ENCODE measurements around the gene PPP2R5B. TPM values are rescaled to one million over a fixed set of nuclear protein-coding genes. Genes with fewer than 3 reads are reported as not detected.

The PPP2R5B gene
- total RNA-seq, 1 experiment from 2014 or later = 8.7 TPM

- no peaks in the 10 kb centered on the region for H3K9me3 Mint-ChIP-seq
- H3K4me1 Mint-ChIP-seq = peaks cover 20% of the 10 kb centered on the region
- peak overlapping the region; percentile 98; the same call in 1 of the 2 replicates for H3K4me3 Mint-ChIP-seq
- CTCF ChIA-PET = interaction anchor here (7.1 to 22.9 kb wide), 2 partner anchors 8 to 33 kb away, joined by 104 to 372 read pairs; partner anchors contain the start of gene CDC42BPG
- H3K36me3 Mint-ChIP-seq = no peaks in the 10 kb centered on the region
- no peak for TF ChIP-seq CREM (CRISPR knock-in tag; IDR thresholded peaks at IDR 0.05)
- no peak for TF ChIP-seq GRHL2 (CRISPR knock-in tag; IDR thresholded peaks at IDR 0.05; ENCODE audit: insufficient replicate concordance, severe bottlenecking)
- no peak for TF ChIP-seq TCF7 (CRISPR knock-in tag; IDR thresholded peaks at IDR 0.05; ENCODE audit: low read depth)
- TF ChIP-seq HMGA2 (CRISPR knock-in tag; IDR thresholded peaks at IDR 0.05) = no peak
- POLR2A ChIA-PET = interaction anchor here (0.6 kb wide), 1 partner anchor 15 kb away, joined by 4 read pairs; no protein-coding TSS in a partner anchor
- peaks cover 7% of the 10 kb centered on the region for H3K27me3 Mint-ChIP-seq (ENCODE audit: low read depth)
- DNase-seq (ENCODE audit: low spot score) (no peak), ATAC-seq (no peak)
- no peak overlapping the region for H3K27ac Mint-ChIP-seq
Observed at GRCh38 chr11:64880240-64881001, 44.1 kb upstream of the PPP2R5B start.

GRCh38 chr11:64881476-64881875, 43.0 kb upstream of the PPP2R5B start:
- ATAC-seq = no peak
- Mint-ChIP-seq H3K4me3 (no peak overlapping the region), H3K27me3 (ENCODE audit: low read depth) (peaks cover 7% of the 10 kb centered on the region), H3K36me3 (no peaks in the 10 kb centered on the region), H3K9me3 (no peaks in the 10 kb centered on the region), H3K27ac (no peak overlapping the region), H3K4me1 (peaks cover 19% of the 10 kb centered on the region)
- DNase-seq (ENCODE audit: low spot score) = no peak
- ChIA-PET CTCF (interaction anchor here (0.6 to 22.9 kb wide), 4 partner anchors 12 to 34 kb away, joined by 3 to 372 read pairs (median 4); partner anchors contain the start of gene CDC42BPG), POLR2A (interaction anchor here (0.6 kb wide), 1 partner anchor 284 kb away, joined by 3 read pairs; no protein-coding TSS in a partner anchor)
- TF ChIP-seq FOXP1 (CRISPR knock-in tag; IDR thresholded peaks at IDR 0.05; ENCODE audit: borderline replicate concordance) (no peak), CDX4 (CRISPR knock-in tag; IDR thresholded peaks at IDR 0.05; ENCODE audit: borderline replicate concordance) (no peak), ZNF532 (CRISPR knock-in tag; IDR thresholded peaks at IDR 0.05; ENCODE audit: borderline replicate concordance) (no peak), ZSCAN18 (CRISPR knock-in tag; IDR thresholded peaks at IDR 0.05) (no peak), TEAD4 (CRISPR knock-in tag; IDR thresholded peaks at IDR 0.05) (no peak), ZNF512 (CRISPR knock-in tag; IDR thresholded peaks at IDR 0.05; ENCODE audit: borderline replicate concordance) (no peak), PREB (CRISPR knock-in tag; IDR thresholded peaks at IDR 0.05; ENCODE audit: borderline replicate concordance) (no peak), NR3C1 (CRISPR knock-in tag; conservative IDR thresholded peaks at IDR 0.05; ENCODE audit: low read depth) (no peak), TCF7 (CRISPR knock-in tag; IDR thresholded peaks at IDR 0.05; ENCODE audit: low read depth) (no peak), HMGA2 (CRISPR knock-in tag; IDR thresholded peaks at IDR 0.05) (no peak), RELA (CRISPR knock-in tag; IDR thresholded peaks at IDR 0.05; ENCODE audit: borderline replicate concordance) (no peak), ZNF263 (CRISPR knock-in tag; IDR thresholded peaks at IDR 0.05; ENCODE audit: low read depth) (no peak), E2F5 (CRISPR knock-in tag; IDR thresholded peaks at IDR 0.05) (no peak)
